Muscle of leg (tissue), 11 donors: ENCODE results near the gene AP1S3. TPM values are rescaled to one million over a fixed set of nuclear protein-coding genes. Genes with fewer than 3 reads are reported as not detected.
A peak's percentile ranks its signal among the peaks of the same experiment; 100 is the strongest.

Source experiments
- DNase-seq: peaks from one replicate; pipeline ENCODE4 v3.0.0; 2013
- H3K27ac ChIP-seq: one replicate; pipeline ENCODE4 v1.5.1; 2013; ENCODE audit warnings: mild to moderate bottlenecking, low read length, control low read depth
- H3K27me3 ChIP-seq: one replicate; pipeline ENCODE4 v1.6.1; 2013; ENCODE audit warnings: low read length; ENCODE audit not compliant: control insufficient read depth, insufficient read depth
- H3K36me3 ChIP-seq: one replicate; pipeline ENCODE4 v1.6.1; 2013; ENCODE audit warnings: low read length; ENCODE audit not compliant: control insufficient read depth, insufficient read depth
- H3K4me1 ChIP-seq: one replicate; pipeline ENCODE4 v1.6.1; 2013; ENCODE audit warnings: low read length; ENCODE audit not compliant: control insufficient read depth, insufficient read depth
- H3K4me3 ChIP-seq: one replicate; pipeline ENCODE4 v1.5.1; 2013; ENCODE audit warnings: low read length, control low read depth
- H3K9me3 ChIP-seq: replicated peaks from 2 replicates; pipeline ENCODE4 v1.6.1; 2013; ENCODE audit warnings: low read depth, low read length; ENCODE audit not compliant: control insufficient read depth
- WGBS: methylation state at CpG from one replicate; pipeline ENCODE4 v1.1.5; 2013; ENCODE audit warnings: missing lambda C conversion rate; ENCODE audit not compliant: insufficient coverage; 5-methylcytosine and 5-hydroxymethylcytosine counted together
- polyA plus RNA-seq, 8 donors: library from polyadenylated mRNA; unstranded; fragments of 120-200 nt; gene quantifications; one replicate each; pipeline versions ENCODE4 v1.2.1 to v1.2.3, GENCODE V29; 2013; ENCODE audit warnings: inconsistent platforms in 1 of 8, low replicate concordance in 1 of 8; ENCODE audit not compliant: insufficient read length in 8 of 8, insufficient read depth in 1 of 8
- total RNA-seq: library from RNA; stranded (reverse); fragments of 120-200 nt; gene quantifications from one replicate; pipeline ENCODE4 v1.2.4, GENCODE V29; 2013

AP1S3 gene
- total and polyA plus RNA-seq, 9 donors: 0.31 to 1.0 (median 0.77) TPM

DNA sequence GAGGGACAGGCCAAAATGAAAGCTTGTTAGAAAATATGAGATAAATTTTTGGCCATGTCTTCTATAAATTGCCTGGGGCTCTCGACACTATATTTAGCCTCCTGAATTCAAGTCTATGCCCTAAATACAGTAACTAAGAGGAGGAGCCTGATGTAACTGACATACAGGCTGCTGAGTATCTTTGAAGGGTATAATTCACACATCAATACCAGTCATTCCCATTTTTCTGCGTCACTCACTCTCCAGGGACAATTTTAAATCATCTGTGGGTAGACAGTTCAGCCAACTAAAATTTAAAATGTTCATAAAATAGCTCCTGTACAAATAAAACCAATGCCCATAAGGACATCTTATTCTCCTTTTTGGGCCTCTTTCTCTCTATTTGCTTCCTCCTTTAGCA, 105.9 kb downstream of the AP1S3 start:
- Histone ChIP-seq H3K9me3 (peaks cover 3% of the 10 kb centered on the region), H3K36me3 (no peaks in the 10 kb centered on the region), H3K4me1 (no peaks in the 10 kb centered on the region), H3K4me3 (no peak overlapping the region), H3K27ac (no peak overlapping the region), H3K27me3 (no peaks in the 10 kb centered on the region)
- no peak for DNase-seq
- WGBS: 60% methylated on average over 1 of the region's 2 CpGs

DNA sequence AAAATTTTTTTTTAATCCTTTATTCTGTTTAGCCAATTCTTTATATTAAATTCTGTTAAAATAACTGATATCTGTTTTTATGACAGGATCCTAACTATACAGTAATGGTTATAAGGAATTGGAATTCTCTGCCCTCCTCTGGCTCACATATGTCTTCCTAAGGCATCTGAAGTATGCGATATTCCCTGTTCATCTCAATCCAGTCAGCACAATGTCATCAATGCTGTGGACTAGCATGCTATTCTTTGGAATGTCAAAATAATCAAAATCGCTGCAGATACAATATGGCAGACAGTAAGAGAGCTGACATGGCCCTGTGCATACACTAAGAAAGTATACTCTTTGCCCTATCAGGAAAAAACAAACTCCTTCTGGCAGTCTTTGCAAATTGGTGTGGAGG, 107.6 kb downstream of the AP1S3 start:
- H3K36me3 ChIP-seq: no peaks in the 10 kb centered on the region
- no peaks in the 10 kb centered on the region for H3K27me3 ChIP-seq
- DNase-seq: no peak
- H3K4me3 ChIP-seq: no peak overlapping the region
- H3K27ac ChIP-seq: no peak overlapping the region
- WGBS: no CpG with 5 or more reads among the region's 2 CpGs
- H3K9me3 ChIP-seq: peaks cover 3% of the 10 kb centered on the region
- peaks cover 10% of the 10 kb centered on the region for H3K4me1 ChIP-seq

DNA sequence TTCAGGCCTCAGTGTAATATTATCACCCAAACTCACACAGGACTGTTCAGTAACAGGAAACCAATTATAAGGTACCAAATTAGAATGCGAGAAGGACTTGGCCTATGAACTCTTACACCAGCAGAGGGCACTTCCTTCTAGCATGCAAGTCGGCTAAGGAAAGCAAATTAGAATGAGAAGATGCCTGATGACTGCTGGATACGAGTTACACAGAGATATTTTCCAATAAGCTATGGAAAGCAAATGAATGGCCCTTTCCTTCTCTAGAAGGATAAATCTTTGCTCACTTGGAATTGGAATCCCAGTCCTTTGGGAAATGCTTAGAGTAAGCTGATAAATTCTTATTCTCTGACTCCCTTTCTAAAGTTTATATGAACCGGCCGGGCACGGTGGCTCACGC, 109.8 kb downstream of the AP1S3 start:
- Histone ChIP-seq H3K36me3 (no peaks in the 10 kb centered on the region), H3K27ac (no peak overlapping the region), H3K4me1 (peaks cover 10% of the 10 kb centered on the region), H3K27me3 (no peaks in the 10 kb centered on the region), H3K4me3 (no peak overlapping the region), H3K9me3 (no peaks in the 10 kb centered on the region)
- peak; percentile 56 for DNase-seq
- no CpG with 5 or more reads among the region's 7 CpGs for WGBS

DNA sequence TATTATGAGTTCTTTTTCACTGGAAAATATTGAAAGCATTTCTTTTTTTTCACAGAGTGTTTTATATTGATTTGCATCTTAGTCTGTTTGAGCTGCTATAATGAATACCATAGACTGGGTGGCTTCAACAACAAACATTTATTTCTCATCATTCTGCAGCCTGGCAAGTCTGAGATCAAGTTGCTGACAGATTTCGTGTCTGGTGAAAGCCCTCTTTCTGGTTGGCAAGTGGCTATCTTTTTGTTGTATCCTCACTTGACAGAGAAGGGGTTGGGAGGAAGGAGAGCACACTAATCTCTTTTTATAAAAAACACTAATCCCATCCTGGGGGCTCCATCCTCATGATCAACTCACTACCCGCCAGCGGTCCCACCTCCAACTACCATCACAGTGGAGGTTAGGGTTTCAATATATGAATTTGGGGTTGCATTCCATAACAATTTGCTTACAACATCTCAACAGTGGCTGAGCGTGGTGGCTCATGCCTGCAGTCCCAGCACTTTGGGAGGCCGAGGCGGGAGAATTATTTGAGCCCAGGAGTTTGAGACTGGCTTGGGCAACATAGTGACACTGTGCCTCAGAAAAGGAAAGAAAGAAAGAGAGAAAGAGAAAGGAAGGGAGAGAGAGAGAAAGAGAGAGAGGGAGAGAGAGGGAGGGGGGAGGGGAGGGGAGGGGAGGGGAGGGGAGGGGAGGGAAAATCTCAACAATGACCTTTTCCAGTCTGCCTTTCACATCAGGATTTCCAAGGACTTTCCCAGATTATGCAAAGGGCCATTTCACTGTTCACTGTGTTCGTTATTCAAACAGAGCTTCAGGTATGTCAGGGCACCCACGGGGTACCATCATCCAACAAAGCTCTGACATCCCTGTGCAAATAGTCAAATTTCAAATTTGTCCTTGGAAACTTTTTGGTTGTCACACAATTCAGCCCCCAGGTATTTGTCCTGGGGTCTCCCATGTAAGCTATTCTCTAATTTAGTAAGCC, 111.1 kb downstream of the AP1S3 start:
- 91% methylated on average over 2 of the region's 8 CpGs for WGBS
- Histone ChIP-seq H3K27me3 (no peaks in the 10 kb centered on the region), H3K4me1 (peaks cover 10% of the 10 kb centered on the region), H3K4me3 (no peak overlapping the region), H3K36me3 (no peaks in the 10 kb centered on the region), H3K27ac (peak overlapping the region; percentile 50), H3K9me3 (no peaks in the 10 kb centered on the region)
- DNase-seq: no peak

DNA sequence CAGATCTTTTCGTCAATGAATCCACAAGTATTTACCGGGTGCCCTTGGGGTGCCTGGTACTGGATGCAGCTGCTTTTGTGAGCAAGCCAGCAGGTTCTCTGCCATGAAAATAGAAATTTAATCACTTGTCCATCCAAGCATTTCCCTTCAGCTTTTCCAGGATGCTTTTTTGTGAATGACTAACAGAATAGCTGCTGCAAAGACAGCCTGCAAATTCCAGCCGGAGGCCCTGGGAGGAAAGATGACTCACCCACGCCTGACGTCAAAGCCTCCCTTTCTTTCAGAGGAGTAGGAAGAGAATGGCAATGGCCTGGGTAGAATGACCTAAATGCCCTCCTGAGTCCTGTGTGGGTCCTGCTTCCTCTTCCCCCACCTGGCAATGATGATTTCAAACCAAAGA, 111.9 kb downstream of the AP1S3 start:
- Histone ChIP-seq H3K4me1 (peaks cover 10% of the 10 kb centered on the region), H3K27me3 (no peaks in the 10 kb centered on the region), H3K36me3 (no peaks in the 10 kb centered on the region), H3K4me3 (no peak overlapping the region), H3K9me3 (no peaks in the 10 kb centered on the region), H3K27ac (peak overlapping the region; percentile 71)
- no CpG with 5 or more reads among the region's 5 CpGs for WGBS
- peak; percentile 92 for DNase-seq

DNA sequence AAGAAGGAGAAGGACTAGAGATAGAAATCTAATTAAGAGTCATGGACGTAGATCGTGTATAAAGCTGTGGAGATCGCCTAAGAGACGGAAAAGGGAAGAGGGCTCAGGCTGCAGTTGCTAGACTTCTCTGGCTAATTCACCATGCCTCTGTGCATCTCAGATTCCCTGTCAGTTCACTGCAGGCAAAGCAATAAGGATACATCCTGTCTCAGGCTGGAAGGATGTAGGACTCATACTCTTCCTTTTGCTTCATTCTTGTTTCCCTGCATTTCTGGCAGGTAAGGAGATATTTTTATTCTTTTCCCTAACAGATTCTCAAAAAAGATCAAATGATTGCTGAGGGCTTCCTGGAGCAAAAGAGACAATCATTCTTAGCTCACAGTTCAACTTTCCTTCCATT, 112.5 kb downstream of the AP1S3 start:
- Histone ChIP-seq H3K36me3 (no peaks in the 10 kb centered on the region), H3K27me3 (no peaks in the 10 kb centered on the region), H3K4me3 (no peak overlapping the region), H3K4me1 (peaks cover 10% of the 10 kb centered on the region), H3K9me3 (no peaks in the 10 kb centered on the region), H3K27ac (peak overlapping the region; percentile 71)
- WGBS: 80% methylated on average over 1 of the region's 4 CpGs
- DNase-seq: peak; percentile 29

DNA sequence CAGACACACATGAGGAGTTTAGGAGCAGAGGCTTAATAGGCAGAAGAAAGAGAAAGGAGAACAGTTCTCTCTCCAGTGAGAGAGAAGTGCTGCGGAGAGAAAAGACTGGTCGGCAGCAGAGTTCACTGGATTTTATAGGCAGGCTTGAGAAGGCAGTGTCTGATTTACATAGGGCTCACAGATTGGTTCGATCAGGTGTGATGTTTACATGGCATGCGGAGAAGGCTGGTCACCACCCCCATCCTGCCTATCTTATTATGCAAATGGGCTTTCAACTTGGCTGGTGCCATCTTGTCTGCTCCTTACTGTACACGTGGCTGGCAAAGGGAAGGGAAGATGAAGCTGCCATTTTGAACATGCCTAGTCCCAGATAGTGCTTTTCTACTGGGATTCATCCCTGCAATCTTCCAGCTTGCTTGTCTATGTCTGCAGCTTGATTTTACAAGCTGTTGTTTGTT, 113.4 kb downstream of the AP1S3 start:
- Histone ChIP-seq H3K9me3 (no peaks in the 10 kb centered on the region), H3K4me1 (peaks cover 10% of the 10 kb centered on the region), H3K36me3 (no peaks in the 10 kb centered on the region), H3K4me3 (no peak overlapping the region), H3K27me3 (no peaks in the 10 kb centered on the region), H3K27ac (no peak overlapping the region)
- DNase-seq: no peak
- 81% methylated on average over 4 of the region's 5 CpGs for WGBS

DNA sequence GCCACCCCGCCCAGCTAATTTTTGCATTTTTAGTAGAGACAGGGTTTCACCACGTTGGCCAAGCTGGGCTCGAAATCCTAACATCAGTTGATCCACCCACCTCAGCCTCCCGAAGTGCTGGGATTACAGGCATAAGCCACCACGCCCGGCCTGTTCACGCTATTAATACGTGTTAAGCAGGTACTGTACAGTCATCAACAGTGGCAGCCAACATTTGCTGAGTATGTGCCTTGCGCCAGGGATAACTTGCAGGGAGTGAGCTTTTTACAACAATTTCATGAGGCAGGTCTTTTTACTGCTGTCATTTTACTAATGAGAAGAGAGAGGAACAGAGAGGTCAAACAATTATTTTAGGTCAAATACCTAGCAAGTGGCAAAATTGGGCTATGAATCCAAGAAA, 115.2 kb downstream of the AP1S3 start:
- Histone ChIP-seq H3K9me3 (no peaks in the 10 kb centered on the region), H3K36me3 (no peaks in the 10 kb centered on the region), H3K27me3 (no peaks in the 10 kb centered on the region), H3K27ac (no peak overlapping the region), H3K4me3 (no peak overlapping the region), H3K4me1 (peaks cover 10% of the 10 kb centered on the region)
- DNase-seq: no peak
- WGBS: 86% methylated on average over 7 of the region's 9 CpGs

DNA sequence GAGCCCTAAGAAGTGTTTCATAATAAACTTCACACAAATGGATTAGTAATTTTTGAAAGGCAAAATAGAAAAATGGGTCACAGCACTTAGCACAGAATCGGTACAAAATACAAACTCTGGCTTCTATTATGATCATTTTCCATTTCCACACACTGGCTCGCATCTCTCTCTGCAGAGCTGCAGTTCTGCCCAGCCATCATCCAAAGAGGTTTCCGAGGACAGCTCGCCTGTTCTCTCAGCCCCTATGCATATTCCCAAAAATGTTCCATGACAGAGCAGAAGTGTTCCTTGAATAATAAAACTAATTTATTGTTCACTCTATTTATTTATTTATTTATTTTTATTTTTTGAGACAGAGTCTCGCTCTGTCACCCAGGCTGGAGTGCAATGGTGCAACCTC, 115.6 kb downstream of the AP1S3 start:
- DNase-seq: no peak
- no peaks in the 10 kb centered on the region for H3K36me3 ChIP-seq
- WGBS: 80% methylated on average over 2 of the region's 5 CpGs
- H3K4me3 ChIP-seq: no peak overlapping the region
- no peak overlapping the region for H3K27ac ChIP-seq
- H3K9me3 ChIP-seq: peaks cover under 1% of the 10 kb centered on the region
- H3K4me1 ChIP-seq: peaks cover 10% of the 10 kb centered on the region
- no peaks in the 10 kb centered on the region for H3K27me3 ChIP-seq

DNA sequence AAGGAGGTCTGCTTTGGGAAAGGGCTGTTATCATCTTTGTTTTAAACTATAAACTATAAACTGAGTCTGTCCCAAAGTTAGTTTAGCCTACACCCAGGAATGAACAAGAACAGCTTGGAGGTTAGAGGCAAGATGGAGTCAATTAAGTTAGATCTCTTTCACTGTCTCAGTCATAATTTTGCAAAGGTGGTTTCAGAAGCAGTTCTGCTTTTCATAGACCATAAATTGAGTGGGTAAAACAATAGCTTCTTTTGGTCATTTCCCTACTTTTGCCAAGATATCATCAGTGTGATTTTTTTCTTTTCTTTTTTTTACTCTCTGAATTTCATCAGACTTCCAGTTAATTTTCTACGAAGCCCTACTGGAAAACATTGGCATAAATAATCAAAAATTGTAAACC, 117.0 kb downstream of the AP1S3 start:
- Histone ChIP-seq H3K4me3 (no peak overlapping the region), H3K36me3 (no peaks in the 10 kb centered on the region), H3K27me3 (no peaks in the 10 kb centered on the region), H3K27ac (no peak overlapping the region), H3K4me1 (peaks cover 1% of the 10 kb centered on the region), H3K9me3 (peaks cover 4% of the 10 kb centered on the region)
- DNase-seq: no peak
- no CpG with 5 or more reads among the region's 1 CpG for WGBS
